Left ventricle myocardium inferior (tissue), 1 donor: Measurements from ENCODE around the gene FBXW8. TPM values are rescaled to one million over a fixed set of nuclear protein-coding genes. Genes with fewer than 3 reads are reported as not detected.
A peak's percentile ranks its signal among the peaks of the same experiment; 100 is the strongest.

Experiments
- DNase-seq: peaks from one replicate; pipeline ENCODE4 v3.0.0-alpha.2; 2020
- H3K27ac ChIP-seq: fragments of 200-600 bp; replicated peaks from 2 replicates; pipeline ENCODE4 v1.8.0; 2021
- H3K27me3 ChIP-seq: fragments of 200-600 bp; 2 replicates; pipeline ENCODE4 v1.8.0; 2021; ENCODE audit warnings: low read depth
- H3K36me3 ChIP-seq: fragments of 200-600 bp; 2 replicates; pipeline ENCODE4 v1.8.0; 2021
- H3K4me1 ChIP-seq: fragments of 200-600 bp; 2 replicates; pipeline ENCODE4 v1.8.0; 2021
- H3K4me3 ChIP-seq: fragments of 200-600 bp; 2 replicates; pipeline ENCODE4 v1.8.0; 2021; ENCODE audit warnings: mild to moderate bottlenecking, moderate library complexity
- H3K9me3 ChIP-seq: fragments of 200-600 bp; replicated peaks from 2 replicates; pipeline ENCODE4 v1.8.0; 2021
- CTCF ChIP-seq: fragments of 200-600 bp; IDR thresholded peaks from 2 replicates; pipeline ENCODE4 v1.8.0; 2021; ENCODE audit warnings: antibody characterized with exemption, mild to moderate bottlenecking, borderline replicate concordance
- intact Hi-C: fragments of 100-400 bp; cut with micrococcal nuclease; formaldehyde crosslinking; loops from one replicate; pipeline ENCODE4 v1.11.0; 2022
- total RNA-seq: library from RNA; stranded (reverse); fragmentation: NEBNext Ultra II Directional; extraction: Animal tissue kit (Norgen Biotek cat#: 25700); gene quantifications from one replicate; pipeline ENCODE4 v1.2.1, GENCODE V29; 2021
- donor health status: DM: no; HTN: yes; CAD: no; lungs with severe emphysema.

FBXW8 gene
- total RNA-seq, 1 donor from 2014 or later, result 8.5 TPM

GRCh38 chr12:116879509-116880212 lies 31.1 kb upstream of the FBXW8 start:
- no peak overlapping the region for H3K27ac ChIP-seq
- peak overlapping the region; percentile 63 for H3K4me3 ChIP-seq
- DNase-seq, result no peak
- H3K9me3 ChIP-seq, result peaks cover 4% of the 10 kb centered on the region
- no peaks in the 10 kb centered on the region for H3K36me3 ChIP-seq
- H3K27me3 ChIP-seq, result peaks cover 97% of the 10 kb centered on the region
- peaks cover 44% of the 10 kb centered on the region for H3K4me1 ChIP-seq
- intact Hi-C loops, result no loop called here
- no peak for TF ChIP-seq CTCF

- no peak for DNase-seq
- intact Hi-C loops, result no loop called here
- Histone ChIP-seq H3K36me3 (no peaks in the 10 kb centered on the region), H3K4me1 (peaks cover 44% of the 10 kb centered on the region), H3K27ac (no peak overlapping the region), H3K9me3 (no peaks in the 10 kb centered on the region), H3K27me3 (peaks cover 92% of the 10 kb centered on the region), H3K4me3 (peak overlapping the region; percentile 63)
- no peak for TF ChIP-seq CTCF
Observed at GRCh38 chr12:116880213-116880816, 30.4 kb upstream of the FBXW8 start.

- H3K4me3 ChIP-seq, result peak overlapping the region; percentile 63
- H3K9me3 ChIP-seq, result no peaks in the 10 kb centered on the region
- intact Hi-C loops, result no loop called here
- peak; percentile 24 for TF ChIP-seq CTCF
- H3K27me3 ChIP-seq, result peaks cover 86% of the 10 kb centered on the region
- DNase-seq, result peak; percentile 25
- H3K4me1 ChIP-seq, result peaks cover 44% of the 10 kb centered on the region
- no peak overlapping the region for H3K27ac ChIP-seq
- H3K36me3 ChIP-seq, result no peaks in the 10 kb centered on the region
Observed at GRCh38 chr12:116880817-116881324, 29.9 kb upstream of the FBXW8 start.

GRCh38 chr12:116881325-116881876 lies 29.3 kb upstream of the FBXW8 start, which contains the start of gene HRK:
Gene HRK, minus strand, starts transcription at chr12:116881441. Its CDS starts 134 bp downstream, at chr12:116881307.
- intact Hi-C loops, result no loop called here
- H3K27ac ChIP-seq, result no peak within 1 kb of the TSS
- no peaks in the 10 kb centered on the region for H3K36me3 ChIP-seq
- DNase-seq, result no peak
- TF ChIP-seq CTCF, result no peak
- H3K4me1 ChIP-seq, result peaks cover 44% of the 10 kb centered on the region
- H3K9me3 ChIP-seq, result no peaks in the 10 kb centered on the region
- H3K4me3 ChIP-seq, result peak within 1 kb of the TSS; percentile 63
- H3K27me3 ChIP-seq, result peaks cover 82% of the 10 kb centered on the region

GRCh38 chr12:116881877-116882507 lies 28.8 kb upstream of the FBXW8 start:
- peaks cover 44% of the 10 kb centered on the region for H3K4me1 ChIP-seq
- no peaks in the 10 kb centered on the region for H3K36me3 ChIP-seq
- TF ChIP-seq CTCF, result no peak
- no peaks in the 10 kb centered on the region for H3K9me3 ChIP-seq
- intact Hi-C loops, result no loop called here
- H3K4me3 ChIP-seq, result peak overlapping the region; percentile 63
- no peak overlapping the region for H3K27ac ChIP-seq
- no peak for DNase-seq
- peaks cover 80% of the 10 kb centered on the region for H3K27me3 ChIP-seq
